Liver (tissue), 9 donors: ENCODE measurements around the gene DCXR. TPM values are rescaled to one million over a fixed set of nuclear protein-coding genes. Genes with fewer than 3 reads are reported as not detected.

Experiments used
- DNase-seq: peaks from one replicate; pipeline ENCODE4 v3.0.0-alpha.2; 2017; ENCODE audit warnings: low spot score
- H3K27ac ChIP-seq, 2 donors: one replicate each; pipeline ENCODE4 v1.7.0; 2013; ENCODE audit warnings: inconsistent platforms in 2 of 2, low read length in 2 of 2, control low read depth in 1 of 2, low read depth in 1 of 2, mild to moderate bottlenecking in 1 of 2
- H3K27me3 ChIP-seq, 4 donors: one replicate each; pipeline versions ENCODE4 v1.6.1 to v1.7.0; 2013; ENCODE audit warnings: low read length in 3 of 4, inconsistent platforms in 1 of 4, mild to moderate bottlenecking in 1 of 4, moderate library complexity in 1 of 4; ENCODE audit not compliant: control insufficient read depth in 4 of 4, insufficient read depth in 4 of 4
- H3K36me3 ChIP-seq, 4 donors: one replicate each; pipeline versions ENCODE4 v1.6.1 to v1.7.0; 2013; ENCODE audit warnings: low read length in 3 of 4, mild to moderate bottlenecking in 3 of 4, low read depth in 1 of 4, moderate library complexity in 1 of 4; ENCODE audit not compliant: control insufficient read depth in 4 of 4, insufficient read depth in 3 of 4
- H3K4me1 ChIP-seq, 4 donors: one replicate each; pipeline versions ENCODE4 v1.6.1 to v1.7.0; 2013; ENCODE audit warnings: low read length in 3 of 4, mild to moderate bottlenecking in 3 of 4, moderate library complexity in 1 of 4; ENCODE audit not compliant: control insufficient read depth in 4 of 4, insufficient read depth in 4 of 4
- H3K4me3 ChIP-seq, 3 donors: one replicate each; pipeline versions ENCODE4 v1.6.1 to v1.7.0; 2013; ENCODE audit warnings: low read length in 3 of 3, control low read depth in 1 of 3, low read depth in 1 of 3, mild to moderate bottlenecking in 1 of 3
- H3K9ac ChIP-seq, 2 donors: one replicate each; pipeline ENCODE4 v1.7.0; 2013; ENCODE audit warnings: low read length in 2 of 2, mild to moderate bottlenecking in 2 of 2, moderate library complexity in 2 of 2, control low read depth in 1 of 2, low read depth in 1 of 2
- H3K9me3 ChIP-seq, 4 donors: one replicate each; pipeline versions ENCODE4 v1.6.1 to v1.7.0; 2013; ENCODE audit warnings: low read length in 3 of 4; ENCODE audit not compliant: control insufficient read depth in 4 of 4
- EGR1 ChIP-seq, 2 donors: IDR thresholded peaks; 2 replicates each; pipeline ENCODE4 v1.6.1; 2016 to 2018; ENCODE audit warnings: antibody characterized with exemption in 2 of 2, low read depth in 2 of 2
- HNF4A ChIP-seq, 2 donors: conservative IDR thresholded peaks; 2 replicates each; pipeline ENCODE4 v1.6.1; 2016; ENCODE audit warnings: antibody characterized with exemption in 2 of 2, mild to moderate bottlenecking in 2 of 2
- HNF4G ChIP-seq: IDR thresholded peaks from 2 replicates; pipeline ENCODE4 v1.6.1; 2016; ENCODE audit warnings: antibody characterized with exemption
- REST ChIP-seq: IDR thresholded peaks from 2 replicates; pipeline ENCODE4 v1.6.1; 2016; ENCODE audit warnings: antibody characterized with exemption, mild to moderate bottlenecking
- TAF1 ChIP-seq: conservative IDR thresholded peaks from 2 replicates; pipeline ENCODE4 v1.6.1; 2016; ENCODE audit warnings: antibody characterized with exemption, mild to moderate bottlenecking
- ZBTB33 ChIP-seq: IDR thresholded peaks from 2 replicates; pipeline ENCODE4 v1.6.1; 2016; ENCODE audit warnings: antibody characterized with exemption
- WGBS: extraction: QIAGEN DNeasy Blood & Tissue Kit; methylation state at CpG from one replicate; pipeline ENCODE4 v1.1.7; 2013; 5-methylcytosine and 5-hydroxymethylcytosine counted together
- polyA plus RNA-seq, 2 donors: library from polyadenylated mRNA; stranded (reverse) in 1 of 2; unstranded in 1 of 2; fragments of 200-250 nt in 1 of 2; fragments of >200 nt in 1 of 2; fragmentation: Nextera tagmentation in 1 of 2; extraction: Ambion mirVana in 1 of 2; gene quantifications; one replicate each; pipeline versions ENCODE4 v1.2.1 to v1.2.3, GENCODE V29; 2013 to 2015
- total RNA-seq, 2 donors: library from RNA; depleted of rRNA; stranded (reverse); fragments of >200 nt; gene quantifications; one replicate each; pipeline ENCODE4 v1.2.3, GENCODE V29; 2014
- TF ChIP-seq, protein P1 (sequence below): fragments of 150-350 bp; IDR thresholded peaks from 2 replicates; pipeline ENCODE4 v1.5.1; 2017; ENCODE audit warnings: improper control_type of control experiment, low read depth, low read length; ENCODE audit not compliant: missing input control
- TF ChIP-seq, protein P2 (sequence below): IDR thresholded peaks from 2 replicates; pipeline ENCODE4 v1.6.1; 2016; ENCODE audit warnings: antibody characterized with exemption
- TF ChIP-seq, protein P3 (sequence below): IDR thresholded peaks from 2 replicates; pipeline ENCODE4 v1.6.1; 2016; ENCODE audit warnings: antibody characterized with exemption
- donor health status: healthy.
- donor health status: healthy.
- donor health status: healthy.
- donor health status: healthy.
- donor health status: healthy.

The DCXR gene
- total and polyA plus RNA-seq, 4 donors: 58.6 to 1,190 (median 585) TPM

GRCh38 chr17:81996232-81996756 is 41.2 kb downstream of the DCXR start:
- TF ChIP-seq ZBTB33 (no peak), TAF1 (no peak), REST (no peak), HNF4G (no peak), EGR1 (IDR thresholded peaks at IDR 0.05; ENCODE audit: low read depth in 2 of 2) (no peak), HNF4A (conservative IDR thresholded peaks at IDR 0.05) (no peak)
- TF ChIP-seq, protein P1, sequence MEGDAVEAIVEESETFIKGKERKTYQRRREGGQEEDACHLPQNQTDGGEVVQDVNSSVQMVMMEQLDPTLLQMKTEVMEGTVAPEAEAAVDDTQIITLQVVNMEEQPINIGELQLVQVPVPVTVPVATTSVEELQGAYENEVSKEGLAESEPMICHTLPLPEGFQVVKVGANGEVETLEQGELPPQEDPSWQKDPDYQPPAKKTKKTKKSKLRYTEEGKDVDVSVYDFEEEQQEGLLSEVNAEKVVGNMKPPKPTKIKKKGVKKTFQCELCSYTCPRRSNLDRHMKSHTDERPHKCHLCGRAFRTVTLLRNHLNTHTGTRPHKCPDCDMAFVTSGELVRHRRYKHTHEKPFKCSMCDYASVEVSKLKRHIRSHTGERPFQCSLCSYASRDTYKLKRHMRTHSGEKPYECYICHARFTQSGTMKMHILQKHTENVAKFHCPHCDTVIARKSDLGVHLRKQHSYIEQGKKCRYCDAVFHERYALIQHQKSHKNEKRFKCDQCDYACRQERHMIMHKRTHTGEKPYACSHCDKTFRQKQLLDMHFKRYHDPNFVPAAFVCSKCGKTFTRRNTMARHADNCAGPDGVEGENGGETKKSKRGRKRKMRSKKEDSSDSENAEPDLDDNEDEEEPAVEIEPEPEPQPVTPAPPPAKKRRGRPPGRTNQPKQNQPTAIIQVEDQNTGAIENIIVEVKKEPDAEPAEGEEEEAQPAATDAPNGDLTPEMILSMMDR: no peak
- TF ChIP-seq, protein P2, sequence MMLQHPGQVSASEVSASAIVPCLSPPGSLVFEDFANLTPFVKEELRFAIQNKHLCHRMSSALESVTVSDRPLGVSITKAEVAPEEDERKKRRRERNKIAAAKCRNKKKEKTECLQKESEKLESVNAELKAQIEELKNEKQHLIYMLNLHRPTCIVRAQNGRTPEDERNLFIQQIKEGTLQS: no peak
- H3K4me1 ChIP-seq: peaks cover 15 to 41% (median 28%) of the 10 kb centered on the region in 4 donors
- no peak for DNase-seq
- 95% methylated on average over 28 of the region's 28 CpGs for WGBS
- peaks cover 0 to 3% (median under 1%) of the 10 kb centered on the region in 4 donors for H3K36me3 ChIP-seq
- H3K4me3 ChIP-seq: no peak overlapping the region
- H3K9me3 ChIP-seq: no peaks in the 10 kb centered on the region
- no peaks in the 10 kb centered on the region for H3K27me3 ChIP-seq
- H3K27ac ChIP-seq: no peak overlapping the region
- no peak overlapping the region for H3K9ac ChIP-seq

- no peak for DNase-seq
- H3K4me1 ChIP-seq: peaks cover 17 to 41% (median 27%) of the 10 kb centered on the region in 4 donors
- H3K36me3 ChIP-seq: peaks cover 0 to 3% (median under 1%) of the 10 kb centered on the region in 4 donors
- H3K4me3 ChIP-seq: no peak overlapping the region
- H3K27me3 ChIP-seq: no peaks in the 10 kb centered on the region
- TF ChIP-seq, protein P3, sequence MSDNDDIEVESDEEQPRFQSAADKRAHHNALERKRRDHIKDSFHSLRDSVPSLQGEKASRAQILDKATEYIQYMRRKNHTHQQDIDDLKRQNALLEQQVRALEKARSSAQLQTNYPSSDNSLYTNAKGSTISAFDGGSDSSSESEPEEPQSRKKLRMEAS: no peak
- H3K27ac ChIP-seq: no peak overlapping the region
- 96% methylated on average over 29 of the region's 29 CpGs for WGBS
- no peak overlapping the region for H3K9ac ChIP-seq
- no peaks in the 10 kb centered on the region for H3K9me3 ChIP-seq
These were observed 41.9 kb downstream of the DCXR start for GRCh38 chr17:81995463-81996231.
